ENCODE results near the gene AMER3.

The AMER3 gene

DNA sequence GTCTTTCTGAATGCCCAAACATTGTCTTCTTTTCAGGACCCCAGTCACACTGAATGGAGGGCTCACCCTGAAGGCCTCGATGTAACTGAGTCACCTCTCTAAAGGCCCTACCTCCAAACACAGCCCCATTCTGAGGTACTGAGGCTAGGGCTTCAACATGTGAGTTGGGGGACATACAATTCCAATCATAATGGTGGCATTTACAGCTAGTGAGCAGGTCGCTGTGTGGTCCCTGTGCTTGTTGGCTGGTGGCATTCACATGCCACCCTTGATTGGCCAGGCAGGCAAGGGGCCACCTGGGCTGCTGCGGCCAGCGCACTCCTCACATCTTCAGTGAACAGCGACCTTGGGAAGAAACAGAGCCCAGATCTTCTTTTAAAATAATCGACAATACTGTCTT, 30.7 kb downstream of the AMER3 start:
- no peak for DNase-seq (ENCODE audit: low read depth in 2 of 2)

DNA sequence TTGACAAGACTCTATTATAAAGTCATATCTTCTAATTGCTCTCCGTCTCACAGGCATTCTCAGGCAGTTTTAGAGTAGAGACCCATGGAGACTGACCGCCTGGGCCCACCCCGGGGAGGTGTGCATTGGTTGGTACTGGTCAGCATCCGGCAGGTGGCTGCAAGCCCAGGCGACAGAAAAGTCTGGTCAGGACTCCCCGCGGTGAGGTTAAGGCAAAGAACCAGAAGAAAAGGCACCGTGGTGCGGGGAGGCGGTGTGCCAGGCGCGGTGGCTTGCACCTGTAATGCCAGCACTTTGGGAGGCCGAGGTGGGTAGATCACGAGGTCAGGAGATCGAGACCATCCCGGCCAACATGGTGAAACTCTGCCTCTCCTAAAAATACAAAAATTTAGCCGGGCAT, 32.5 kb downstream of the AMER3 start:
- DNase-seq (ENCODE audit: low read depth in 2 of 2): no peak

DNA sequence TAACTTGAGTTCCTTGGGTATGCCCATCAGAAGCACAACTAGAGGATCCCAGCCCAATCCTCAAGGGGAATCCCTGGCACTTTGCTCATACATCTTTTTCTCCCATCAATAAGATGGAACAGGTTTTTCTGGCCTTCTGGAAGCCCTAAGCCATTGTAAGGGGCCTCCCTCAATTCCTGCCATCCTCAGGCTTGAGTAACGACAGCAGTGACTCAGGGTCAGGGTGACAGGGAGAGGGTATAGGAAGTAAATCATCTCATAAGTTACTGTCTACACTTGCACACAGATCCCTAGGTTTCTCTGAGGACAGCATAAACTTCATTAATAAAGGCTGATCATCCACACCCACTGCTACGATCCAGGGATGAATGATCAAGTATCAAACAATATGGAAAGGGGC, 35.0 kb downstream of the AMER3 start:
- no peak for DNase-seq (ENCODE audit: low read depth in 2 of 2)

DNA sequence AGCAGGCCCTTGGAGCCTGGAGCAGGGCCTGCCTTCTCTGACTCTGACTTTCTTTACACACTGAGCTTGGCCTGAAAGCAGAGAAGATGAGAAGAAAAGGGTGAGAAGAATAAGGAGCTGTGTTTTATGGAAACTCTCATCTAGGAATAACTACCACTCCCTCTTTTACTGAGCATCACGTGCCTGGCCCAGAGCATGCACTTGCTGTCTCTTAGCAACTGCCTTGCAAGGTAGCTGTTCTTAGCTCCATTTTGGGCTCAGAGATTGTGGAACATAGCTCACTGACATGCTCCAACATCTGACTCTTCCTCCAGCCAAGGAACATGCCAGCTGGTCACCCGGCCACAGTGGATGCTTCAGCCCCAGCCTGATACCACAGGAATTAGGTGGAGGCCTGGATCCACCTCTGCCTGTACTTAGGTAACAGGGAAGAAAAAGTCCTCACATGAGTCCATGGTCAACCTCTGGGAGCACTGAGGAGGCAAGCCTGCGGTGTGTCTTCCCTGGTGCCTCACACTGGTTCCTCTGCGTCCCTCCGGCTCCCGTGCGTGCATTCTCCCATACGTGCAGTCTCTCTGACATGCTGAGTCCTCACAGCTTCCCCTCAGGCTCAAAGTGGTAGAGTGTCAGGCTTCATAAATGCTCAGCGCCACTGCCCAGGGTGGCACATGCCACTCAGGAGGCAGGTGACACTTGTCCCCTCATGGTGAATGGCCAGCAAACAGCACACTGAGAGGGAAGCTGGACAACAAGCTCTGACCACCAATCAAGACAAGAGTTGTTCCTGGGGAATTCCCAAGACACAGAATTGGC, 35.7 kb downstream of the AMER3 start:
- DNase-seq (ENCODE audit: low read depth in 2 of 2): no peak

DNA sequence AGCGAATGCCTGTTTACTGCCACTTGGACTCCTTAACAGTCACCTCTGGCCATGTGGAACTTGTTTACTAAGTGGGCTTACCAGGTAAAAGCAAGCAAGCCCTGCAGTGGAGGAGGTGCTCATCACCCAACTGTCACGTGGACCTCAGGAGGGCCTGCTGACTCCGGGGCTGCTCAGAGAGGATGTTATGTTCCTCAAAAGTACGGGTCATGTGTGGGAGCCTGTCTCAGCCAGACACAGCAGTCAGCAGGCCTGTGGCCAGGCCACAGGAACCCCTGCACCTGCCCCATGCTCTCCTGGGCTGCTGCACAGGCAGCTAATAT, 36.2 kb downstream of the AMER3 start:
- no peak for DNase-seq (ENCODE audit: low read depth in 2 of 2)

DNA sequence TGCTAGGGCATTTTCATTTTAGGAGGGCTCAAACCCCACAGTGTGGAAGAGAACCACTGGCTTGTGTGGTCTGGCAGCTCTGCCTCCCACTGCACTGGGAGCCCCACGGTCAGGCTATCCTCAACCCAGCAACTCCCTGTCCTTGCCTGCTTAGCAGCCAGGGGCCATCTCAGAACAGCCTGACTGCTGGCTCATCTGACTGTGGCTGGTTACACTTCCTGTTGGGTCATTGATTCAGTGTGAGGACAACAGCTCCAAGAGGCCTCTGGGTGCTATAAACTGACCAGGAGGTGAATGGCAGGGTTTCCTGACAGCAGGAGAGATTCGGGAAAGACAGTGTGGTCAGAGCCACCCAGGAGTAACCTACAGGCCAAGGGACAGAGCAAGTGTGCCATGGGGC, 40.1 kb downstream of the AMER3 start:
- DNase-seq (ENCODE audit: low read depth in 2 of 2): no peak

DNA sequence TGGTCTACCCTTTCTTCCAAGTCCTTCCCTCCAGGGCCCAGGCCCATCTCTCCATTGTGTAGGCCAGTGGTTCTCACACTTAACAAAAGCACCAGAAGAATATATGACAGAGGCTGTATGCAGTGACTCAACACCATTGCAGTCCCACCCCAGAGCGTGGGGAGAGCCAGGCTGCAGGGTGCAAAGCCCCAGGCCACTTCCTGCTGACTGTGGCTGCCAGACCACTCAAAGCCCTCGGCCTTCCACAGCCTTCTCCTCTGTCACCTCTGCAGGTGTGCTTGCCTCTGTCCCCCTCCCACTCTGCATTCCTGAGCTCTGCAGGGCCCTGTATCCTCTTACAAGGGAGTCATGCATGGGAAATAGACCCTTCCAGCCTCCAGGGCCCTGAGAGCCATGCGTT, 41.0 kb downstream of the AMER3 start:
- no peak for DNase-seq (ENCODE audit: low read depth in 2 of 2)

DNA sequence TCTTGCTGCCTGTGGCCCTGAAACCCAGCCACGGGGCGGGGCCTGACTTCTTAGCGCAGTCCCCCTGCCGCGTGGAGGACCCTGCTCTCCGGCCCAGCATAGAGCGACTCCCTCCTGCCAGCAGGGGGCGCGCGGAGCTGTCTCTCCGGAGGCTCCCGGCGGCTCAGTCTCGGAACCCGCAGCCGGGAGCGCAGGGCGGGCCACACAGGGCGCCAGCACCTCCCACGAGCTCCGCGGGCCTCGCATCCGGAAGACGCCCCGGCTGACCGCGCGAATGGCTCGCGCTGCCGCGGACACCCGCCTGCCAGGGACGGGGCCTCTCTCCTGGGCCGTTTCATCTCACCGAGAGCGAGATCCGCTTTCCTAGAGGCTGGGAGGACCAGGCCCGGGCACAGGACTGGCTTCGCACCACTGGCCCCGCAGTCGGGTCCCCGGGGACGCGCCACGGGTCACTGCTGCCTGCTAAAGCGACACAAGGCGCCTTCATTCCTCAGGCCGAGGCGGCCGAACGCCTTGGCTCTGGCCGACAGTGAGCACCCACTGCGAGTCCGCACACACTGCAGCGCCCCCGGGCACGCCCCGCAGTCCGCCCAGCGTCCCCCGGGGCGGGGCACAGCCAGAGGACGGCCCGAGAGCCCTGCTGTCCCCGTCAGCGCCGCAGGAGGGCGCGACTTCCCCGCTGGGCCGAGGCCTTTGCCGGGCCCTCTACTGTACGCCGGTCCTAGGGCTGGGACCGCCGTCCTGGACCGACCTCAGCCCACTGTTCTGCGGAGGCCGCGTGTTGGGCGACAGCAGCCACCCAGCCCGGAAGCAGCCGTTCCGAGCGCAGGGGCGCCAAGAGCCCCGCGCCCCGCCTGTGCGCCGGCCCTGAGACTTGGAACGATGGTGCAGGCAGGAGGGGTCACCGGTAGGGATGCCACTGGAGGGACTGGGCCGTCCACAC, 42.4 kb downstream of the AMER3 start:
- peak; percentile 64 to 71 for DNase-seq (ENCODE audit: low read depth in 2 of 2)

DNA sequence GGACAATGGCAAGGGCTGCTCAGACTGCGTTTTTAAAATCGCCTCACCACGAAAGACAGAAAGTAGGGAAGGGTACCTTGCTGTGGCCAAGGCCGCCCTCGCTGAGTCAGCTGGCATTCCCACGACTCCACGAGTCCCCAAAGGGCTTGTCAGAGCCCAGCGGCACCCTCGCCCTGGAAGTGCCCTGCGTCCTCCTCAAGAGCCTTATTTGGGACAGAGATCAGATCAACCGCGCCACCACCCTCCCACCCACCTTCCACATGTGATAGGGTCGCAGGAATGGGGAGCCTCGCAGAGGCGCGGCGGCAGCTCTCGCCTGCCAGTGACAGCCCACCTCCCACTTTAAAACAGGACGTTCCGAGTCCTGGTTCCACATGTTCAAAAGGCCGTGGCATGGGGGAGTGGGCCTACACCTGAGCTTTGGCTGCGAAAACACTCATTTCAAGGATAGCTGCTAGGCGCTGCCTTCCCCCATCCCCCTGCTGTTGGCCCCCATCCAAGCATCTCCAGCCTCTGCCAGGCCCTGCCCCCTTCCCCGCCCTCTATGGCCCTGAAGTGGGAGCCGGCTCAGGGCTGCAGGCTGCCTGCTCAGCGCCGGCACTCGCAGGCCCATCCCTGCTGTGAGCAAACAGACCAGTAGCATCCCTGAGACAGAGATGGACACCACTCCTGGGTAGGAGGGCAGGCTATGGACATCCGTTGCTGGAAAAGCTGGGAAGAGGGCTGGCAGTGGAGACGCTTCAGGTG, 43.3 kb downstream of the AMER3 start:
- DNase-seq (ENCODE audit: low read depth in 2 of 2): no peak

DNA sequence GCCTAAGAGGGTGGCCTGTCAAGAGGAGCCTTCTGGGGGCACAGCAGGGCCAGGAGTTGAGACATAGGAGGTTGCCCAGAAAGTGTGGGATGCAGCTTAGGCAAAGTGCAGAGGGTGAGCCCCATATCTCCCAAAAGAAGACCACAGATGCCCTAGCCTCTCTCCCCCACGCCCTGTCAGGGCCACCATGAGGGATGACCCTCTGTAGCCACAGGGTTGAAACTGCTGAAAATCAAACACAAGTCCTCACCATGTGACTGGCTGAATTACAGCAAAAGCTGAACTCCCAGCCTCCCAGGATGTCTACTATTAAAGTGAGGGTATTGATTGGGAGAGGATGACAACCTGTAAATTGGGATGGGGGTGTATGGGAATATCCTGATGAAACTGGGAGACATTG, 44.0 kb downstream of the AMER3 start:
- no peak for DNase-seq (ENCODE audit: low read depth in 2 of 2)

DNA sequence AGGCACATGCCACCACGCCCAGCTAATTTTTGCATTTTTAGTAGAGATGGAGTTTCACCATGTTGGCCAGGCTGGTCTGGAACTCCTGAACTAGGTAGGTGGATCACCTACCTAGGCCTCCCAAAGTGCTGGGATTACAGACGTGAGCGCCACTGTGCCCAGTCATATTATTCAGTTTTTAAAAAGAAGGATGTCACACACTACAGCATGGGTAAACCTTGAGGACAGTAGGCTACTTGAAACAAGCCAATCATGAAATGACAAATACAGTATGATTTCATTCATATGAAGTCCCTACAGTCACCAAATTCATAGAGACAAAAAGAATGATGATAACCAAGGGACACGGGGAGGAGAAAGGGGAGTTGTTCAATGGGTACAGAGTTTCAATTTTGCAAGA, 50.3 kb downstream of the AMER3 start:
- no peak for DNase-seq (ENCODE audit: low read depth in 2 of 2)

DNA sequence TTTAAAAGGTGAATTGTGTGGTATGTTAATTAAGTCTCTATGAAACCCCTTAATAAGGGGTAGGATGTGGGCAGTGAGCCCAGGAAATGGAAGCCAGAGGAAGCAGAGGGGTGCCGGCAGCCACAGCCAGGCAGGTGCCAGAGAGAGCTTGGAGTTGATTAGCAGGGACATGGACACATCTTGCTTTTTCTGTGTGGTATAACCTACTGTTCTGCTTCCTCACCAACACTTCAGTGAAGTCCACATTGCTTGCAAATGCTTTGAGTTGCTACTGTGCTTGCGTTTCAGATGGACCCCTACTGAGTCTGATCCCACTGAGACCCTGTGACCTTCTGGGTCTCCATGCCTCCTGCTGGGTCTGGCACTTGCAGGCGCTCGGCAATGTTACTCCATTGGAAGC, 51.0 kb downstream of the AMER3 start:
- no peak for DNase-seq (ENCODE audit: low read depth in 2 of 2)

DNA sequence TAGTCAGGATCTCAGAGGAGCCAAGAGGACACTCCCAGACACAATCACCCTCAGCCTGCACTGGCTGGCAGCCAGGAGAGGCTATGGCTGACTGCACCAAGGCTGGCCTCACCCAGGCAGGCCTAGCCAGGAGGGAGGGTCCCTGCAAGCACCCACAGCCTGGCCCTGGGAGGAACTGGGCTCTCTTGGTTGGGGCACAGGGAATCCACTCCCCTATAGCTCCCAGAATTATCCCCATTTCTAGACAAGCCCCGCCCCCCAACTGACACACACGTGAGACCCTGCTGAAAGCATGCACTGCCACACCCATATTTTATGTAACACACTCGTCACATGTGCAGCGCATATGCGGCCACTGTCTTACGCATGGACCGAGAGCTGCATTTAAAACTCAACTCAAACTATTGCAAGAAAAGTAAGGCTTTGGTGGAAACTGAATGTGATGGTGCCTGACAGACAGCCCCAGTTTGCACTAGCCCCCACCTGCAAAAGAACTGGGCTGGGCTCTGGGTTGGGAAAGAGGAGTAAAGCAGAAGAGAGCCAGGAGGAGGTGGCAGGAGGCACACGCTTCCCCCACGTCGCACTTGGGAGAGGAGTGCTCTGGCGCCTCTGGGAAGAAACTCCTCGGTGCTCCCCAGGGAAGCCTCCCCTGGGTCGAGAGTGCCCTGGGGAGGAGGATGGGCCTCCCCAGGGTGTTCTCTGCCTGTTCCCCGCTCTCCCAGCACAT, 52.5 kb downstream of the AMER3 start:
- DNase-seq (ENCODE audit: low read depth in 2 of 2): no peak

DNA sequence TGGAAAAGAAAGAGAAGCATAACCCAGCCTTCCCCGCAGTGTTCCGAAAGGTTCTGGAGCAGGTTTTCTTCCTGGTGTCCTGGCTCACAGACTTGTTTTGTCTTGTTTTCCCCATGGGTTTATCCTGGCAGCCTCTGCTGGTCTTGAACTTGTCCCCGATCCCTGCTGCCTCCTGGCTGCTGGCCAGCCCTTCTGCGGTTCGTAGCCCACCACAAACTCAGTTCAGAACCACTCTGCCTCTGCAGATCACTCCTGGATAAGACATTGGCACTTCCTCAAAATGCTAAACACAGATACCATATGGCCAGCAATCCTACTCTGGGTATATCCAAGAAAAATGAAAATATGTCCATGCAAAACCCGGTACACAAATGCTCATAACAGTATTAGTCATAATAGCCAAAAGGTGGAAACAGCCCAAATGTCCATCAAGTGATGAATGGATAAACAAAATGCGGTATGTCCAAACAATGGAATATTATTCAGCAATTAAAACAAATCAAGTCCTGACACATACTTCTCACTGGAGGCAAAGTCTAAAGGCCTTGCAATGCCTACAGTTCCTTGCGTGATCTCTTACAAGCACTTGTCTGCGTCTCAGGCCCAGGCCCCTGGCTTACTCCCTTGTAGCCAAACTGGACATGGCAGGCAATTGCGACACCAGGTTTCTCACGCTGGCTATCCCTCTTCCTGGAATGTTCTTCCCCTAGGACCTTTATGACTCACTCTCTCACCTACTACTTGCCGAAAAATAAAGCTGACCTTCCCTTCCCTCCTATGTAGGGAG, 53.3 kb downstream of the AMER3 start:
- no peak for DNase-seq (ENCODE audit: low read depth in 2 of 2)

DNA sequence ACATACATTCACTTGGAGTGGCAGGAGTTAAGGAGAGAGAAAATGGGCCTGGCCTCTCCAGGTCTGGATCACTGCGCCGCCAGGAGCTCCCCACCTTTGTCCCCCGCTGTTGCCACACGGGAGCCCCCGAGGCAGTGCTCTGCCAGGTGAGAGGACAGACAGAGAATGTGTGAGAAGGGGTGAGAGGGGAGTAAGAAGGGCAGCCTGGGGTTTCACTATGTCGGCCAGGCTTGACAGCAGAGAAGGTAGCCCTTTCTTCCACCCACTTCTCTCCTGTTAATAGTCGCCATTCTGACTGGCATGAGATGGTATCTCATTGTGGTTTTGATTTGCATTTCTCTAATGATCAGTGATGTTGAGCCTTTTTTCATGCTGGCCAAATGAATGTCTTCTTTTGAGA, 55.1 kb downstream of the AMER3 start:
- no peak for DNase-seq (ENCODE audit: low read depth in 2 of 2)

DNA sequence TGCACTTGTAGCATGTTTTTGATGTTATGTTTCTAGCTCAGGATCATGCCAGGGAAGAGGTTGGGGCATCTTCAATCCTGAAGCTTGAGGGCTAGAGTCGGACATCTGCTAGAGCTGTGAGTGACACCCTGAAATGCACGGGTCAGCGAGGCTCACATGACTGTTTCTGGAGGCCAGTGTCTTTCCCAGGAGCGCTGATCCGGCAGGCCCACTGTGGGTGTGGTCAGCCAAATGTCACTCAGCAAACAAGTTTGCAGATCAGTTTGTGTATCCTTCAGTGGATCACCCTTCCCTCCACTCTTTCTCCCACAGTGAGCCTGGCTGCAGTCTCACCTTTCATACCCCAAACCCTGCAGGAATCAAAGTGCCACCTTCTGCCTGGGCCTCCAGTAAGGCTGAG, 58.4 kb downstream of the AMER3 start:
- no peak for DNase-seq (ENCODE audit: low read depth in 2 of 2)

DNA sequence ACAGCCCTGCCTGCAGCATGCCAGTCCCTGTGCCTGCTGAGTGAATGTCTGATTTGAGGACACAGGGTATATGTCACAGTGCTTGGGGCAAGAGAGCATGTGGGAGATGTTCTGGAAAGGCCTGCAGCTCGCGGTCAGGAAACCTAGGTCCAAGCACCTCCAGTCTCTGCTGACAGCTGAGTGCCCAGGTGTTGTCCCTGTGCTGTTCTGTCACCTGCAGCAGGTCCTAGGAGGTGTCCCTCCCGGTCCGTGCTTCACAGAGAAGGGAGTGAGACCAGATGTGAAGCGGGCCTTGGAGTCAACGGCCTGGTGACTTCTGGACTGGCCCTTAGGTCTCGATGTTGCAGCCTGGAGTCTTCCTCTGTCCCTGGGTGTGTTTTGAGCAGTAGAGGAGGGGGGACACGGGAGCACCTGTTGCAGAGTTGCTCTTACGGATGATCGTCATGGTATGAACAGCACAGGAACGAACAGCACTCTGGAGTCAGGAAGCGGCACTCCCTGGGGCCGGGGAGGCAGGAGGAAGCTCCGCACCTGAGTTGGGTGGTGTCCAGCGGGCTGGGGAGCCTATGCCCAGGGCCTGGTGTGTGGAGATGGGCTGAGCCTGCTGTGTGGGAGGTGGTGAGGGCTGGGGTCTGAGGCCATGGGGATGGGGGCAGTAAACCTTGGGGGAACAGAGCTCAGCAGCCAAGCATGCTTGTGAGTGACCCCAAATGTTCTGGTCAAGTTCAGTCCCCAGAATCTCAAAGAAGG, 59.8 kb downstream of the AMER3 start:
- no peak for DNase-seq (ENCODE audit: low read depth in 2 of 2)
